CD14-positive monocyte (primary cell): ENCODE measurements around the gene SLITRK2. TPM values are rescaled to one million over a fixed set of nuclear protein-coding genes. Genes with fewer than 3 reads are reported as not detected.
A peak's percentile ranks its signal among the peaks of the same experiment; 100 is the strongest.

Experiments
- DNase-seq, 3 donors: peaks; one replicate each; pipeline ENCODE4 v3.0.0-alpha.2; 2011 to 2022
- H2AFZ ChIP-seq: 2 replicates; pipeline ENCODE4 v1.6.0; 2012; ENCODE audit warnings: mild to moderate bottlenecking, low read depth, low read length, inconsistent platforms; ENCODE audit not compliant: insufficient read depth, poor library complexity, severe bottlenecking
- H3K27ac ChIP-seq, 2 donors: 1 replicate in 1 of 2; 2 replicates in 1 of 2; pipeline ENCODE4 v1.5.1; 2012 to 2013; ENCODE audit warnings: low read length in 2 of 2, control low read depth in 1 of 2, inconsistent platforms in 1 of 2, low read depth in 1 of 2, mild to moderate bottlenecking in 1 of 2
- H3K27me3 ChIP-seq, 2 donors: one replicate each; pipeline versions ENCODE4 v1.6.0 to v1.6.1; 2011 to 2013; ENCODE audit warnings: low read length in 2 of 2; ENCODE audit not compliant: control insufficient read depth in 2 of 2, insufficient read depth in 2 of 2
- H3K36me3 ChIP-seq, 2 donors: replicated peaks in 1 of 2; 1 replicate in 1 of 2; 2 replicates in 1 of 2; pipeline versions ENCODE4 v1.5.1 to v1.6.1; 2012 to 2013; ENCODE audit warnings: low read length in 2 of 2, control low read depth in 1 of 2, inconsistent platforms in 1 of 2, mild to moderate bottlenecking in 1 of 2; ENCODE audit not compliant: insufficient read depth in 2 of 2, control insufficient read depth in 1 of 2
- H3K4me1 ChIP-seq, 2 donors: 1 replicate in 1 of 2; 2 replicates in 1 of 2; pipeline versions ENCODE4 v1.5.1 to v1.6.1; 2012 to 2013; ENCODE audit warnings: low read length in 2 of 2, control low read depth in 1 of 2, inconsistent platforms in 1 of 2, mild to moderate bottlenecking in 1 of 2, moderate library complexity in 1 of 2; ENCODE audit not compliant: insufficient read depth in 2 of 2, control insufficient read depth in 1 of 2
- H3K4me2 ChIP-seq: replicated peaks from 2 replicates; pipeline ENCODE3; 2012; ENCODE audit warnings: low read length, moderate library complexity, mild to moderate bottlenecking; ENCODE audit not compliant: poor library complexity, severe bottlenecking; ENCODE audit errors: extremely low read depth
- H3K4me3 ChIP-seq, 3 experiments: fragments of 200-600 bp in 1 of 3; sonication (generic) in 1 of 3; replicated peaks in 1 of 3; 1 replicate in 2 of 3; 2 replicates in 1 of 3; pipeline ENCODE4 v1.5.1; 2011 to 2013; ENCODE audit warnings: low read length in 3 of 3, mild to moderate bottlenecking in 3 of 3, control low read depth in 2 of 3, low read depth in 2 of 3, inconsistent platforms in 1 of 3, moderate library complexity in 1 of 3
- H3K79me2 ChIP-seq: 2 replicates; pipeline ENCODE4 v1.6.0; 2012; ENCODE audit warnings: mild to moderate bottlenecking, control low read depth, inconsistent platforms, low read length, moderate library complexity; ENCODE audit not compliant: insufficient read depth
- H3K9ac ChIP-seq: 2 replicates; pipeline ENCODE4 v1.6.0; 2017; ENCODE audit warnings: low read length, mild to moderate bottlenecking; ENCODE audit not compliant: insufficient read depth, poor library complexity, severe bottlenecking
- H3K9me3 ChIP-seq, 2 donors: replicated peaks in 1 of 2; 1 replicate in 1 of 2; 2 replicates in 1 of 2; pipeline versions ENCODE4 v1.5.1 to v1.6.1; 2012 to 2013; ENCODE audit warnings: low read length in 2 of 2, control low read depth in 1 of 2; ENCODE audit not compliant: control insufficient read depth in 1 of 2, insufficient read depth in 1 of 2
- H4K20me1 ChIP-seq: 2 replicates; pipeline ENCODE4 v1.6.0; 2012; ENCODE audit warnings: mild to moderate bottlenecking, low read length, control low read depth, moderate library complexity; ENCODE audit not compliant: insufficient read depth
- H3K27ac Mint-ChIP-seq, 7 donors: one replicate each; pipeline ENCODE4 v1.8.0; 2020; ENCODE audit warnings: mild to moderate bottlenecking in 7 of 7, mixed read lengths in 7 of 7, moderate library complexity in 6 of 7, inconsistent platforms in 2 of 7
- H3K27me3 Mint-ChIP-seq, 3 donors: one replicate each; pipeline ENCODE4 v1.8.0; 2021 to 2022; ENCODE audit warnings: low read depth in 3 of 3, mild to moderate bottlenecking in 3 of 3, mixed read lengths in 3 of 3, moderate library complexity in 3 of 3, inconsistent platforms in 1 of 3
- H3K36me3 Mint-ChIP-seq, 2 donors: one replicate each; pipeline ENCODE4 v1.8.0; 2020; ENCODE audit warnings: mixed read lengths in 2 of 2, inconsistent platforms in 1 of 2, mild to moderate bottlenecking in 1 of 2
- H3K4me1 Mint-ChIP-seq: one replicate; pipeline ENCODE4 v1.8.0; 2020; ENCODE audit warnings: mild to moderate bottlenecking, mixed read lengths
- H3K4me3 Mint-ChIP-seq, 2 donors: one replicate each; pipeline ENCODE4 v1.8.0; 2020; ENCODE audit warnings: mild to moderate bottlenecking in 2 of 2, mixed read lengths in 2 of 2, moderate library complexity in 1 of 2
- H3K9me3 Mint-ChIP-seq, 7 donors: one replicate each; pipeline ENCODE4 v1.8.0; 2020 to 2022; ENCODE audit warnings: mixed read lengths in 7 of 7, mild to moderate bottlenecking in 6 of 7, moderate library complexity in 6 of 7, inconsistent platforms in 2 of 7
- WGBS: methylation state at CpG from one replicate; pipeline ENCODE4 v1.1.5; 2013; ENCODE audit warnings: missing lambda C conversion rate; ENCODE audit not compliant: insufficient coverage; 5-methylcytosine and 5-hydroxymethylcytosine counted together
- intact Hi-C, 2 donors: fragments of 100-400 bp; cut with micrococcal nuclease; formaldehyde crosslinking; loops; one replicate each; pipeline versions ENCODE4 v1.15.0 to v1.15.1; 2023
- polyA plus RNA-seq, 3 donors: library from polyadenylated mRNA; depleted of rRNA in 1 of 3; unstranded in 2 of 3; stranded (reverse) in 1 of 3; fragments of 300-500 nt in 2 of 3; fragments of >200 nt in 1 of 3; fragmentation: Illumina TruSeq in 2 of 3; gene quantifications; 1 replicate in 2 of 3; 2 replicates in 1 of 3; pipeline ENCODE4 v1.2.3, GENCODE V29; 2012 to 2021
- TF ChIP-seq, protein P1 (sequence below): fragments of 200-600 bp; IDR thresholded peaks from one replicate; pipeline ENCODE4 v1.8.0; 2022; ENCODE audit warnings: antibody characterized with exemption, mild to moderate bottlenecking

Gene SLITRK2
- polyA plus RNA-seq, 3 donors, result not detected

- TF ChIP-seq, protein P1, sequence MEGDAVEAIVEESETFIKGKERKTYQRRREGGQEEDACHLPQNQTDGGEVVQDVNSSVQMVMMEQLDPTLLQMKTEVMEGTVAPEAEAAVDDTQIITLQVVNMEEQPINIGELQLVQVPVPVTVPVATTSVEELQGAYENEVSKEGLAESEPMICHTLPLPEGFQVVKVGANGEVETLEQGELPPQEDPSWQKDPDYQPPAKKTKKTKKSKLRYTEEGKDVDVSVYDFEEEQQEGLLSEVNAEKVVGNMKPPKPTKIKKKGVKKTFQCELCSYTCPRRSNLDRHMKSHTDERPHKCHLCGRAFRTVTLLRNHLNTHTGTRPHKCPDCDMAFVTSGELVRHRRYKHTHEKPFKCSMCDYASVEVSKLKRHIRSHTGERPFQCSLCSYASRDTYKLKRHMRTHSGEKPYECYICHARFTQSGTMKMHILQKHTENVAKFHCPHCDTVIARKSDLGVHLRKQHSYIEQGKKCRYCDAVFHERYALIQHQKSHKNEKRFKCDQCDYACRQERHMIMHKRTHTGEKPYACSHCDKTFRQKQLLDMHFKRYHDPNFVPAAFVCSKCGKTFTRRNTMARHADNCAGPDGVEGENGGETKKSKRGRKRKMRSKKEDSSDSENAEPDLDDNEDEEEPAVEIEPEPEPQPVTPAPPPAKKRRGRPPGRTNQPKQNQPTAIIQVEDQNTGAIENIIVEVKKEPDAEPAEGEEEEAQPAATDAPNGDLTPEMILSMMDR, result no peak
- Histone ChIP-seq H3K36me3 (no peaks in the 10 kb centered on the region), H3K4me3 (no peak overlapping the region), H2AFZ (no peak overlapping the region), H3K4me2 (no peak overlapping the region), H4K20me1 (no peaks in the 10 kb centered on the region), H3K79me2 (no peaks in the 10 kb centered on the region), H3K9me3 (peaks cover 0 to 10% of the 10 kb centered on the region in 2 donors), H3K9ac (no peak overlapping the region), H3K27ac (no peak overlapping the region), H3K4me1 (no peaks in the 10 kb centered on the region), H3K27me3 (peaks cover 24 to 46% of the 10 kb centered on the region in 2 donors)
- H3K4me1 Mint-ChIP-seq, result no peaks in the 10 kb centered on the region
- DNase-seq, result no peak
- no CpG with 5 or more reads among the region's 20 CpGs for WGBS
- intact Hi-C loops, result no loop called here
- H3K27me3 Mint-ChIP-seq, result peaks cover 36 to 55% (median 45%) of the 10 kb centered on the region in 3 donors
- H3K4me3 Mint-ChIP-seq, result peak overlapping the region in 1 of 2 donors; percentile 55
- H3K36me3 Mint-ChIP-seq, result no peaks in the 10 kb centered on the region
- no peak overlapping the region for H3K27ac Mint-ChIP-seq
- H3K9me3 Mint-ChIP-seq, result peaks cover 0 to 8% (median 2%) of the 10 kb centered on the region in 7 donors
Observed at GRCh38 chrX:145816601-145817315, 871 bp upstream of the SLITRK2 start.

GRCh38 chrX:145818186-145819113, 821 bp downstream of the SLITRK2 start:
- no peaks in the 10 kb centered on the region for H3K36me3 ChIP-seq
- no peak overlapping the region for H3K4me3 ChIP-seq
- WGBS, result under 1% methylated on average over 44 of the region's 70 CpGs
- H3K9me3 ChIP-seq, result peaks cover 0 to 10% of the 10 kb centered on the region in 2 donors
- H3K27me3 ChIP-seq, result peaks cover 24 to 55% of the 10 kb centered on the region in 2 donors
- TF ChIP-seq, protein P1, result no peak
- intact Hi-C loops, result no loop called here
- Mint-ChIP-seq H3K4me3 (peak overlapping the region in 1 of 2 donors; percentile 68), H3K27ac (no peak overlapping the region), H3K36me3 (no peaks in the 10 kb centered on the region), H3K27me3 (peaks cover 44 to 70% (median 54%) of the 10 kb centered on the region in 3 donors), H3K4me1 (no peaks in the 10 kb centered on the region), H3K9me3 (peaks cover 0 to 8% (median 2%) of the 10 kb centered on the region in 7 donors)
- no peaks in the 10 kb centered on the region for H3K79me2 ChIP-seq
- no peak overlapping the region for H3K4me2 ChIP-seq
- H4K20me1 ChIP-seq, result no peaks in the 10 kb centered on the region
- no peaks in the 10 kb centered on the region for H3K4me1 ChIP-seq
- H3K9ac ChIP-seq, result no peak overlapping the region
- no peak overlapping the region for H2AFZ ChIP-seq
- no peak overlapping the region for H3K27ac ChIP-seq
- no peak for DNase-seq
